ENCODE results near the gene GNA12. TPM values are rescaled to one million over a fixed set of nuclear protein-coding genes. Genes with fewer than 3 reads are reported as not detected.
"Not testable (repeated sequence)": the region's sequence is repeated elsewhere in the genome, so short reads cannot be mapped to it uniquely, and the experiment has no call there.

The GNA12 gene
- total RNA-seq, 1 donor, result 27.1 TPM

DNA sequence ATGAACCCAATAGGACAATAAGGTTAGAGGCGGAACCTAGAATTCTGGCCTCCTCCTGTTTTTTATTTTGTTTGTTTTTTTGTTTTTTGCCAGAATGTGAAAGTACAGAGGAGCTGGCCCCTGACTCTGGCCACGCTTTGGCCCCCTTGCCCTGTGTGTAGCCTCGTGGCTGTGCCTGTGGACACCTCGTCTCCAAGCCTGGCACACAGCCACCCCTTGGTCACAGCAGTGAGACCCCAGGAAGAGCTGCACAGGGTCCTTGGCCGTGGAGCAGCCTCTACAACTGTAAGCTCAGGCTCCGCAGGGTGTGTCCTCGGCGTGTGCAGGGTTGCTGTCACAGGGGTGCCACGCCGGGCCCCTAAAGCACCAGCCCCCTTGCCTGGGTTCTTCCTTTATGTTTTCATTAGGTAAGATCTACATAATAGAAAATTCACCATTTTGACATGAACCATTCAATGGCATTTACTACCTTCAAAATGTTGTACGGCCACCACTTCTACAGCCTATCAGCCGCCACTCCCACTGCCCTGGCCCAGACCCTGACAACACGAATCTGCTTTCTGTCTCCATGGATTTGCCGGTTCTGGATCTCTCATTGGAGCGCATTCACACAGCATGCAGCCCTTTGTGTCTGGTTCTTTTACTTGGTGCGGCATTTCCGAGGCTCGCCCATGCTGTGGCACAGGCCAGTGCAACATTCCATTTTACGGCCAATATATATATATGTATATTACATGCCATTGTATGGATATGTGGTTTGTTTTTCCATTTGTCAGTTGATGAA lies 105.2 kb downstream of the GNA12 start:
- H4K20me1 ChIP-seq (ENCODE audit: insufficient read depth, low read length), result peaks cover 6% of the 10 kb centered on the region
- H3K36me3 ChIP-seq (ENCODE audit: insufficient read depth, low read length), result no peaks in the 10 kb centered on the region
- H2AFZ ChIP-seq (ENCODE audit: low read length), result no peak overlapping the region
- no peaks in the 10 kb centered on the region for H3K4me1 ChIP-seq (ENCODE audit: insufficient read depth, low read length)
- no peak overlapping the region for H3K27ac ChIP-seq (ENCODE audit: low read depth, low read length)
- H3K4me3 ChIP-seq (ENCODE audit: insufficient read depth, low read length), result no peak overlapping the region
- H3K27me3 ChIP-seq (ENCODE audit: insufficient read depth, low read length), result no peaks in the 10 kb centered on the region
- no peak for DNase-seq (ENCODE audit: insufficient read length, low spot score, missing footprints)
- peaks cover 71% of the 10 kb centered on the region for H3K79me2 ChIP-seq (ENCODE audit: insufficient read depth, low read length)
- TF ChIP-seq CTCF (IDR thresholded peaks at IDR 0.05; ENCODE audit: extremely low read depth, low read depth, low read length), result no peak
- H3K9me3 ChIP-seq (ENCODE audit: low read depth, low read length), result no peaks in the 10 kb centered on the region
- no peak overlapping the region for H3K4me2 ChIP-seq (ENCODE audit: insufficient read depth, low read length)

DNA sequence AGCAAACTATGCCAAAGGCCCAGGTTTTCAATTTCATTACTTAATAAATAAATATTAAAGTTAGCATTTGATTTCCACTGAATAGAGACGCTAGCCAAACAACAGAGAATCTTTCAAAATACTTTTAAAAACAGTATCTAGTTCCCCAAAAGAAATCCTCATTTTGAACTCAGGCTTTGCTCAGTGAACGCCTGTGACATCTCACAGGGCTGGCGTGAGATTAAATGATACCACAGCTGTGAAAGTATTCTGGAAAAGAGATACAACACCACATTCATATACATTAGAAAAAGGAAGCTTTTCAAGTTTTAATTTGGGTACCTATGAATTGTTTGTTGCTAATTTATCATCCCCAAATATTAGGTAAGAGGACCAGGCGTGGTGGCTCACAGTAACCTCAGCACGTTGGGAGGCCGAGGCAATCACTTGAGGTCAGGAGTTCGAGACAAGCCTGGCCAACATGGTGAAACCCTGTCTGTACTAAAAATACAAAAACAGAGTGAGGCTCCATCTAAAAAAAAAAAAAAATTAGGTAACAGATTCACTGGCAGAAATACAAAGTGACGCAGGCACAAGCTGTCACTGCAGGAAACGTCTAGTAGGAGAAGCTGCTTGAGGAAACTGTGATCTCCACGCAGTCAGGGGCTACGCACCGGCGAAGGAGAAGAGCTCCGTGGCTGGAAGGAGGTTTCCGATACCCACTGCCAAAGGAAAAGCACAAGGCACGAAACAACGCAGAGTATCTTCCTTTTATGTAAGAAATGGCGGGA lies 106.2 kb downstream of the GNA12 start:
- H3K27ac ChIP-seq (ENCODE audit: low read depth, low read length), result no peak overlapping the region
- H3K4me2 ChIP-seq (ENCODE audit: insufficient read depth, low read length), result no peak overlapping the region
- peak; percentile 64 for DNase-seq (ENCODE audit: insufficient read length, low spot score, missing footprints)
- H3K36me3 ChIP-seq (ENCODE audit: insufficient read depth, low read length), result peaks cover 4% of the 10 kb centered on the region
- H2AFZ ChIP-seq (ENCODE audit: low read length), result no peak overlapping the region
- H3K27me3 ChIP-seq (ENCODE audit: insufficient read depth, low read length), result no peaks in the 10 kb centered on the region
- peaks cover 5% of the 10 kb centered on the region for H3K4me1 ChIP-seq (ENCODE audit: insufficient read depth, low read length)
- H3K9me3 ChIP-seq (ENCODE audit: low read depth, low read length), result no peaks in the 10 kb centered on the region
- TF ChIP-seq CTCF (IDR thresholded peaks at IDR 0.05; ENCODE audit: extremely low read depth, low read depth, low read length), result no peak
- H3K4me3 ChIP-seq (ENCODE audit: insufficient read depth, low read length), result no peak overlapping the region
- H4K20me1 ChIP-seq (ENCODE audit: insufficient read depth, low read length), result peaks cover 6% of the 10 kb centered on the region
- H3K79me2 ChIP-seq (ENCODE audit: insufficient read depth, low read length), result peaks cover 68% of the 10 kb centered on the region

- H4K20me1 ChIP-seq (ENCODE audit: insufficient read depth, low read length); H3K4me3 ChIP-seq (ENCODE audit: insufficient read depth, low read length); DNase-seq (ENCODE audit: insufficient read length, low spot score, missing footprints); H3K4me2 ChIP-seq (ENCODE audit: insufficient read depth, low read length); H3K27ac ChIP-seq (ENCODE audit: low read depth, low read length); H3K9me3 ChIP-seq (ENCODE audit: low read depth, low read length); H3K36me3 ChIP-seq (ENCODE audit: insufficient read depth, low read length); H3K27me3 ChIP-seq (ENCODE audit: insufficient read depth, low read length); H3K4me1 ChIP-seq (ENCODE audit: insufficient read depth, low read length); H2AFZ ChIP-seq (ENCODE audit: low read length): not testable (repeated sequence)
- peaks cover 65% of the 10 kb centered on the region for H3K79me2 ChIP-seq (ENCODE audit: insufficient read depth, low read length)
Measured at GRCh38 chr7:2737005-2737743, 106.9 kb downstream of the GNA12 start.

GRCh38 chr7:2736411-2736914 lies 107.6 kb downstream of the GNA12 start:
- Histone ChIP-seq H3K27ac (ENCODE audit: low read depth, low read length) (no peak overlapping the region), H4K20me1 (ENCODE audit: insufficient read depth, low read length) (peaks cover 3% of the 10 kb centered on the region)
- no peak for TF ChIP-seq CTCF (IDR thresholded peaks at IDR 0.05; ENCODE audit: extremely low read depth, low read depth, low read length)

More at GRCh38 chr7:2736411-2736914, 107.6 kb downstream of the GNA12 start:
- H3K79me2 ChIP-seq (ENCODE audit: insufficient read depth, low read length), result peaks cover 65% of the 10 kb centered on the region
- H3K36me3 ChIP-seq (ENCODE audit: insufficient read depth, low read length), result peaks cover 4% of the 10 kb centered on the region
- no peak overlapping the region for H2AFZ ChIP-seq (ENCODE audit: low read length)
- no peaks in the 10 kb centered on the region for H3K27me3 ChIP-seq (ENCODE audit: insufficient read depth, low read length)
- no peak overlapping the region for H3K4me3 ChIP-seq (ENCODE audit: insufficient read depth, low read length)
- H3K4me1 ChIP-seq (ENCODE audit: insufficient read depth, low read length), result peaks cover 5% of the 10 kb centered on the region
- no peak overlapping the region for H3K4me2 ChIP-seq (ENCODE audit: insufficient read depth, low read length)
- DNase-seq (ENCODE audit: insufficient read length, low spot score, missing footprints), result no peak
- H3K9me3 ChIP-seq (ENCODE audit: low read depth, low read length), result no peaks in the 10 kb centered on the region

Data from osteoblast (primary cell).